Measurements from ENCODE around the gene ATR. TPM values are rescaled to one million over a fixed set of nuclear protein-coding genes. Genes with fewer than 3 reads are reported as not detected.
"Not testable (repeated sequence)": the region's sequence is repeated elsewhere in the genome, so short reads cannot be mapped to it uniquely, and the experiment has no call there.

Gene ATR
- total RNA-seq, 6 donors from 2014 or later: 16.5 to 62.5 (median 24.0) TPM

- Histone ChIP-seq H3K4me1 (peaks cover 2 to 21% (median 7%) of the 10 kb centered on the region in 4 donors), H3K4me3 (peak overlapping the region; percentile 44 to 77 (median 58)), H3K9me3 (no peaks in the 10 kb centered on the region), H3K27ac (peak overlapping the region; percentile 66 to 85 (median 83)), H3K36me3 (no peaks in the 10 kb centered on the region), H3K27me3 (no peaks in the 10 kb centered on the region)
- ATAC-seq (ENCODE audit: low FRiP score in 2 of 2): peak; percentile 55 to 87
- WGBS, 2 donors: 11 to 15% methylated on average over 7 of the region's 7 CpGs
- TF ChIP-seq EP300 (IDR thresholded peaks at IDR 0.05): no peak
- TF ChIP-seq POLR2AphosphoS5 (IDR thresholded peaks at IDR 0.05): no peak
- TF ChIP-seq, protein P1, sequence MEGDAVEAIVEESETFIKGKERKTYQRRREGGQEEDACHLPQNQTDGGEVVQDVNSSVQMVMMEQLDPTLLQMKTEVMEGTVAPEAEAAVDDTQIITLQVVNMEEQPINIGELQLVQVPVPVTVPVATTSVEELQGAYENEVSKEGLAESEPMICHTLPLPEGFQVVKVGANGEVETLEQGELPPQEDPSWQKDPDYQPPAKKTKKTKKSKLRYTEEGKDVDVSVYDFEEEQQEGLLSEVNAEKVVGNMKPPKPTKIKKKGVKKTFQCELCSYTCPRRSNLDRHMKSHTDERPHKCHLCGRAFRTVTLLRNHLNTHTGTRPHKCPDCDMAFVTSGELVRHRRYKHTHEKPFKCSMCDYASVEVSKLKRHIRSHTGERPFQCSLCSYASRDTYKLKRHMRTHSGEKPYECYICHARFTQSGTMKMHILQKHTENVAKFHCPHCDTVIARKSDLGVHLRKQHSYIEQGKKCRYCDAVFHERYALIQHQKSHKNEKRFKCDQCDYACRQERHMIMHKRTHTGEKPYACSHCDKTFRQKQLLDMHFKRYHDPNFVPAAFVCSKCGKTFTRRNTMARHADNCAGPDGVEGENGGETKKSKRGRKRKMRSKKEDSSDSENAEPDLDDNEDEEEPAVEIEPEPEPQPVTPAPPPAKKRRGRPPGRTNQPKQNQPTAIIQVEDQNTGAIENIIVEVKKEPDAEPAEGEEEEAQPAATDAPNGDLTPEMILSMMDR (IDR thresholded peaks at IDR 0.05): no peak
- no peak for TF ChIP-seq POLR2A (IDR thresholded peaks at IDR 0.05)
- DNase-seq: peak in 1 of 2 donors; percentile 40
Measured at GRCh38 chr3:142595581-142595950, 17.0 kb upstream of the ATR start.

GRCh38 chr3:142595141-142595540, 16.6 kb upstream of the ATR start:
- TF ChIP-seq, protein P1 (IDR thresholded peaks at IDR 0.05): no peak
- TF ChIP-seq EP300 (IDR thresholded peaks at IDR 0.05) (no peak), POLR2A (IDR thresholded peaks at IDR 0.05) (no peak), POLR2AphosphoS5 (IDR thresholded peaks at IDR 0.05) (no peak)
- Histone ChIP-seq H3K9me3 (no peaks in the 10 kb centered on the region), H3K4me1 (peaks cover 2 to 21% (median 7%) of the 10 kb centered on the region in 4 donors), H3K27ac (peak overlapping the region; percentile 66 to 85 (median 83)), H3K27me3 (no peaks in the 10 kb centered on the region), H3K36me3 (no peaks in the 10 kb centered on the region), H3K4me3 (peak overlapping the region in 2 of 4 donors; percentile 62 to 77)
- DNase-seq (no peak), ATAC-seq (ENCODE audit: low FRiP score in 2 of 2) (no peak)
- WGBS, 2 donors: 24 to 28% methylated on average over 1 of the region's 1 CpG

- not testable (repeated sequence) for ATAC-seq (ENCODE audit: low FRiP score in 2 of 2); H3K36me3 ChIP-seq; H3K9me3 ChIP-seq; H3K27me3 ChIP-seq; H3K4me3 ChIP-seq; H3K27ac ChIP-seq
- H3K4me1 ChIP-seq: peaks cover 2 to 12% (median 7%) of the 10 kb centered on the region in 4 donors
- peak in 1 of 2 donors; percentile 47 for DNase-seq
- WGBS, 2 donors: 93 to 98% methylated on average over 7 of the region's 7 CpGs
Measured at GRCh38 chr3:142592268-142592667, 13.7 kb upstream of the ATR start.

DNA sequence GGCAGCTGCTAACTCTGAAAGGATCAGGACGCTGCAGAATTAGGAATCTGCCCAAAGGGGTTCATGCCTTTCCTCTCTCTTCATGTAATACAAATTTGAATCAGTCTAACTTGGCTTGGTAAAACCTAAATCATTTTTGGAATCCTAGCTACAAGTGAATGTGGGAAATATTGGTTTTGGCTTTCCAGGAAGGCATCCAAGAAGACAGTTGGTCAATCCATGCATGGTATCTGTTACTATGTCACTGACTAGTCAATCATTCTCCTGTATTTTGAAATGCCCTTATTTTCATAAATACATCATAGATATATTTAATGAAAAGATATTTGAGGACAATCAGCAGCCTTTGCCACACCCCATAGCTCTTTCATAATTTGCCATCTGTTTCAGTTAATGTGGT, 10.2 kb upstream of the ATR start:
- ATAC-seq (ENCODE audit: low FRiP score in 2 of 2) (no peak), DNase-seq (no peak)
- 64 to 84% methylated on average over 1 of the region's 1 CpG for WGBS, 2 donors
- no peaks in the 10 kb centered on the region for H3K9me3 ChIP-seq
- H3K36me3 ChIP-seq: no peaks in the 10 kb centered on the region
- TF ChIP-seq, protein P1 (IDR thresholded peaks at IDR 0.05): no peak
- no peak for TF ChIP-seq POLR2AphosphoS5 (IDR thresholded peaks at IDR 0.05)
- TF ChIP-seq EP300 (IDR thresholded peaks at IDR 0.05): no peak
- no peak for TF ChIP-seq POLR2A (IDR thresholded peaks at IDR 0.05)
- H3K27ac ChIP-seq: no peak overlapping the region
- no peak overlapping the region for H3K4me3 ChIP-seq
- H3K4me1 ChIP-seq: no peaks in the 10 kb centered on the region
- no peaks in the 10 kb centered on the region for H3K27me3 ChIP-seq

GRCh38 chr3:142586803-142587406, 8.4 kb upstream of the ATR start:
- no peaks in the 10 kb centered on the region for H3K36me3 ChIP-seq
- no peak overlapping the region for H3K4me3 ChIP-seq
- WGBS, 2 donors: 43 to 48% methylated on average over 2 of the region's 2 CpGs
- H3K9me3 ChIP-seq: no peaks in the 10 kb centered on the region
- peak; percentile 74 to 77 for ATAC-seq (ENCODE audit: low FRiP score in 2 of 2)
- no peak overlapping the region for H3K27ac ChIP-seq
- DNase-seq: peak in 1 of 2 donors; percentile 37
- H3K27me3 ChIP-seq: no peaks in the 10 kb centered on the region
- TF ChIP-seq EP300 (IDR thresholded peaks at IDR 0.05): no peak
- TF ChIP-seq, protein P1 (IDR thresholded peaks at IDR 0.05): peak; percentile 27 to 76 (median 54)
- H3K4me1 ChIP-seq: no peaks in the 10 kb centered on the region

- H3K4me3 ChIP-seq; H3K27me3 ChIP-seq; ATAC-seq (ENCODE audit: low FRiP score in 2 of 2); H3K27ac ChIP-seq; DNase-seq; H3K36me3 ChIP-seq; H3K9me3 ChIP-seq: not testable (repeated sequence)
- peaks cover 16 to 26% (median 22%) of the 10 kb centered on the region in 4 donors for H3K4me1 ChIP-seq
- WGBS, 2 donors: 67 to 87% methylated on average over 11 of the region's 11 CpGs
Measured at GRCh38 chr3:142581070-142581469, 2.5 kb upstream of the ATR start.

Measured in upper lobe of left lung (tissue), 6 donors.